ENCODE data around the gene BMP6.

The BMP6 gene

DNA sequence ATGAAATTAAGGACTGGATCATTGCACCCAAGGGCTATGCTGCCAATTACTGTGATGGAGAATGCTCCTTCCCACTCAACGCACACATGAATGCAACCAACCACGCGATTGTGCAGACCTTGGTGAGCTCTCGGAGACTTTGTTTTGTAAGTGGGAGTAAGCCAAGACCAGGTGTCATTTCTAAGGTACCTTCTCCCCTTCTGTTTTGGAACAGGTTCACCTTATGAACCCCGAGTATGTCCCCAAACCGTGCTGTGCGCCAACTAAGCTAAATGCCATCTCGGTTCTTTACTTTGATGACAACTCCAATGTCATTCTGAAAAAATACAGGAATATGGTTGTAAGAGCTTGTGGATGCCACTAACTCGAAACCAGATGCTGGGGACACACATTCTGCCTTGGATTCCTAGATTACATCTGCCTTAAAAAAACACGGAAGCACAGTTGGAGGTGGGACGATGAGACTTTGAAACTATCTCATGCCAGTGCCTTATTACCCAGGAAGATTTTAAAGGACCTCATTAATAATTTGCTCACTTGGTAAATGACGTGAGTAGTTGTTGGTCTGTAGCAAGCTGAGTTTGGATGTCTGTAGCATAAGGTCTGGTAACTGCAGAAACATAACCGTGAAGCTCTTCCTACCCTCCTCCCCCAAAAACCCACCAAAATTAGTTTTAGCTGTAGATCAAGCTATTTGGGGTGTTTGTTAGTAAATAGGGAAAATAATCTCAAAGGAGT, 154.2 kb downstream of the BMP6 start:
- no peak overlapping the region for H4K12ac ChIP-seq (ENCODE audit: low read depth, low read length)
- H3K79me1 ChIP-seq (ENCODE audit: low read length) = no peaks in the 10 kb centered on the region
- H3K4me2 ChIP-seq (ENCODE audit: low read length) = no peak overlapping the region
- no peak overlapping the region for H2AK5ac ChIP-seq (ENCODE audit: low read length)
- H3K4me1 ChIP-seq (ENCODE audit: control insufficient read depth in 1 of 2, insufficient read depth in 2 of 2, low read length in 2 of 2) = no peaks in the 10 kb centered on the region
- H2BK12ac ChIP-seq (ENCODE audit: low read length) = no peak overlapping the region
- WGBS (ENCODE audit: extremely low coverage, insufficient coverage, insufficient read length) = no CpG with 5 or more reads among the region's 13 CpGs
- H3K9me3 ChIP-seq (ENCODE audit: insufficient read depth, low read depth, low read length) = no peaks in the 10 kb centered on the region
- no peak overlapping the region for H2AFZ ChIP-seq (ENCODE audit: insufficient read depth, low read length, poor library complexity)
- DNase-seq = no peak
- no peak overlapping the region for H3K4ac ChIP-seq (ENCODE audit: low read depth, low read length)
- no peak overlapping the region for H4K91ac ChIP-seq (ENCODE audit: low read depth, low read length)
- no peaks in the 10 kb centered on the region for H3K79me2 ChIP-seq (ENCODE audit: control insufficient read depth, insufficient read depth, low read length, poor library complexity)
- H4K8ac ChIP-seq (ENCODE audit: low read depth, low read length) = no peak overlapping the region
- no peak overlapping the region for H3K18ac ChIP-seq (ENCODE audit: low read length)
- H3K27me3 ChIP-seq (ENCODE audit: insufficient read depth, low read length) = no peaks in the 10 kb centered on the region
- H3K9ac ChIP-seq (ENCODE audit: low read length) = no peak overlapping the region
- H3K23ac ChIP-seq (ENCODE audit: low read length) = no peak overlapping the region
- no peak overlapping the region for H3K4me3 ChIP-seq (ENCODE audit: low read depth, low read length)
- H2BK120ac ChIP-seq (ENCODE audit: insufficient read depth, low read length, poor library complexity) = no peak overlapping the region
- no peak overlapping the region for H3K14ac ChIP-seq (ENCODE audit: low read length)
- H3K36me3 ChIP-seq (ENCODE audit: control insufficient read depth in 1 of 2, insufficient read depth in 2 of 2, low read length in 2 of 2) = peaks cover 23 to 46% of the 10 kb centered on the region in 2 experiments
- no peak overlapping the region for H2BK5ac ChIP-seq (ENCODE audit: low read depth, low read length, poor library complexity)
- no peak overlapping the region for H3K27ac ChIP-seq (ENCODE audit: low read depth, low read length)

DNA sequence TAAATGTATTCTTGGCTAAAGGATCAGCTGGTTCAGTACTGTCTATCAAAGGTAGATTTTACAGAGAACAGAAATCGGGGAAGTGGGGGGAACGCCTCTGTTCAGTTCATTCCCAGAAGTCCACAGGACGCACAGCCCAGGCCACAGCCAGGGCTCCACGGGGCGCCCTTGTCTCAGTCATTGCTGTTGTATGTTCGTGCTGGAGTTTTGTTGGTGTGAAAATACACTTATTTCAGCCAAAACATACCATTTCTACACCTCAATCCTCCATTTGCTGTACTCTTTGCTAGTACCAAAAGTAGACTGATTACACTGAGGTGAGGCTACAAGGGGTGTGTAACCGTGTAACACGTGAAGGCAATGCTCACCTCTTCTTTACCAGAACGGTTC, 154.8 kb downstream of the BMP6 start:
- Histone ChIP-seq H2AFZ (ENCODE audit: insufficient read depth, low read length, poor library complexity) (no peak overlapping the region), H3K4me1 (ENCODE audit: control insufficient read depth in 1 of 2, insufficient read depth in 2 of 2, low read length in 2 of 2) (no peaks in the 10 kb centered on the region), H3K23ac (ENCODE audit: low read length) (no peak overlapping the region), H2BK12ac (ENCODE audit: low read length) (no peak overlapping the region), H2AK5ac (ENCODE audit: low read length) (no peak overlapping the region), H3K18ac (ENCODE audit: low read length) (no peak overlapping the region), H4K8ac (ENCODE audit: low read depth, low read length) (no peak overlapping the region), H3K36me3 (ENCODE audit: control insufficient read depth in 1 of 2, insufficient read depth in 2 of 2, low read length in 2 of 2) (peaks cover 23 to 49% of the 10 kb centered on the region in 2 experiments), H3K27me3 (ENCODE audit: insufficient read depth, low read length) (no peaks in the 10 kb centered on the region), H3K4me2 (ENCODE audit: low read length) (no peak overlapping the region), H3K27ac (ENCODE audit: low read depth, low read length) (no peak overlapping the region), H3K14ac (ENCODE audit: low read length) (no peak overlapping the region), H3K79me2 (ENCODE audit: control insufficient read depth, insufficient read depth, low read length, poor library complexity) (no peaks in the 10 kb centered on the region), H3K4me3 (ENCODE audit: low read depth, low read length) (no peak overlapping the region), H4K91ac (ENCODE audit: low read depth, low read length) (no peak overlapping the region), H2BK120ac (ENCODE audit: insufficient read depth, low read length, poor library complexity) (no peak overlapping the region), H2BK5ac (ENCODE audit: low read depth, low read length, poor library complexity) (no peak overlapping the region), H3K9me3 (ENCODE audit: insufficient read depth, low read depth, low read length) (no peaks in the 10 kb centered on the region), H3K9ac (ENCODE audit: low read length) (no peak overlapping the region), H3K4ac (ENCODE audit: low read depth, low read length) (no peak overlapping the region), H4K12ac (ENCODE audit: low read depth, low read length) (no peak overlapping the region), H3K79me1 (ENCODE audit: low read length) (no peaks in the 10 kb centered on the region)
- no peak for DNase-seq
- no CpG with 5 or more reads among the region's 9 CpGs for WGBS (ENCODE audit: extremely low coverage, insufficient coverage, insufficient read length)

DNA sequence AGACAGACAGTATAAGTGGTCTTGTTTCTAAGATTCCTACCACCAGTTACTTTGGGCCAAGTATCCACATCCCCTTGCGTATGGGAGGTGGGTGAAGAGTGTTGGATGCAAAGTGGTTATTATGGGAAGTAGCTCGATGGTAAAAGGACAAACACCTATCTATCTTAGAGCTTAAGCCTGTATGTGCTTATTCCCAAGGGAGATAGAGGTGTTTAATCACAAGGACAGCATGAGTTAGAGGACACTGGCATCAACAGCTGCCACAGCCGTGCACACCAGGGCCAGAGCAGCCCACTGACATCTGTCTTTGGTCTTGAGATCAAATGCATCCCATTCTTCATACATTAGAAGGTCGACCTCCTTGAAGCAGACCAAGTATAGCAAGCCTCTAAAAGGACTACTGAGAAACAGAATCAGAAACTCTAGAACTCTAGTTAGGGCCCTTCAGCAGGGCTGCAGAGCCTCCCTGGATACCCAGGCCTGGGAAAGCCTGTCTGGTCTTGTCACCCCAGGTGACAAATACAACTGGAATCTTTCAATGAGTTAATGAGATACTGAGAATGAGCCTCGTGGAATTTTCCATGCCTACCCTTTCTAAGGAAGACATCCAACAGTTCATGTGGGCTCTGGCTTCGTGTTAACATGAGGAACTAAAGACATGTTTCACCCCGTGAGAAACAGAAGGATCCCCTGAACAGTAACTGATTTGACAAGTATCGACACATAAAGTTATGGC, 156.0 kb downstream of the BMP6 start:
- H2BK120ac ChIP-seq (ENCODE audit: insufficient read depth, low read length, poor library complexity) = no peak overlapping the region
- H3K14ac ChIP-seq (ENCODE audit: low read length) = no peak overlapping the region
- no peak overlapping the region for H4K12ac ChIP-seq (ENCODE audit: low read depth, low read length)
- peak; percentile 56 to 85 for DNase-seq
- no peak overlapping the region for H2BK12ac ChIP-seq (ENCODE audit: low read length)
- peaks cover 29 to 59% of the 10 kb centered on the region in 2 experiments for H3K36me3 ChIP-seq (ENCODE audit: control insufficient read depth in 1 of 2, insufficient read depth in 2 of 2, low read length in 2 of 2)
- H3K79me2 ChIP-seq (ENCODE audit: control insufficient read depth, insufficient read depth, low read length, poor library complexity) = no peaks in the 10 kb centered on the region
- no peak overlapping the region for H3K4me3 ChIP-seq (ENCODE audit: low read depth, low read length)
- no peak overlapping the region for H3K4me2 ChIP-seq (ENCODE audit: low read length)
- H3K18ac ChIP-seq (ENCODE audit: low read length) = no peak overlapping the region
- H4K91ac ChIP-seq (ENCODE audit: low read depth, low read length) = no peak overlapping the region
- no peak overlapping the region for H2BK5ac ChIP-seq (ENCODE audit: low read depth, low read length, poor library complexity)
- H4K8ac ChIP-seq (ENCODE audit: low read depth, low read length) = no peak overlapping the region
- H2AFZ ChIP-seq (ENCODE audit: insufficient read depth, low read length, poor library complexity) = no peak overlapping the region
- H2AK5ac ChIP-seq (ENCODE audit: low read length) = no peak overlapping the region
- no peaks in the 10 kb centered on the region for H3K79me1 ChIP-seq (ENCODE audit: low read length)
- no peak overlapping the region for H3K27ac ChIP-seq (ENCODE audit: low read depth, low read length)
- no peak overlapping the region for H3K23ac ChIP-seq (ENCODE audit: low read length)
- H3K9me3 ChIP-seq (ENCODE audit: insufficient read depth, low read depth, low read length) = no peaks in the 10 kb centered on the region
- H3K27me3 ChIP-seq (ENCODE audit: insufficient read depth, low read length) = no peaks in the 10 kb centered on the region
- no CpG with 5 or more reads among the region's 8 CpGs for WGBS (ENCODE audit: extremely low coverage, insufficient coverage, insufficient read length)
- H3K9ac ChIP-seq (ENCODE audit: low read length) = no peak overlapping the region
- H3K4me1 ChIP-seq (ENCODE audit: control insufficient read depth in 1 of 2, insufficient read depth in 2 of 2, low read length in 2 of 2) = no peaks in the 10 kb centered on the region
- H3K4ac ChIP-seq (ENCODE audit: low read depth, low read length) = no peak overlapping the region

DNA sequence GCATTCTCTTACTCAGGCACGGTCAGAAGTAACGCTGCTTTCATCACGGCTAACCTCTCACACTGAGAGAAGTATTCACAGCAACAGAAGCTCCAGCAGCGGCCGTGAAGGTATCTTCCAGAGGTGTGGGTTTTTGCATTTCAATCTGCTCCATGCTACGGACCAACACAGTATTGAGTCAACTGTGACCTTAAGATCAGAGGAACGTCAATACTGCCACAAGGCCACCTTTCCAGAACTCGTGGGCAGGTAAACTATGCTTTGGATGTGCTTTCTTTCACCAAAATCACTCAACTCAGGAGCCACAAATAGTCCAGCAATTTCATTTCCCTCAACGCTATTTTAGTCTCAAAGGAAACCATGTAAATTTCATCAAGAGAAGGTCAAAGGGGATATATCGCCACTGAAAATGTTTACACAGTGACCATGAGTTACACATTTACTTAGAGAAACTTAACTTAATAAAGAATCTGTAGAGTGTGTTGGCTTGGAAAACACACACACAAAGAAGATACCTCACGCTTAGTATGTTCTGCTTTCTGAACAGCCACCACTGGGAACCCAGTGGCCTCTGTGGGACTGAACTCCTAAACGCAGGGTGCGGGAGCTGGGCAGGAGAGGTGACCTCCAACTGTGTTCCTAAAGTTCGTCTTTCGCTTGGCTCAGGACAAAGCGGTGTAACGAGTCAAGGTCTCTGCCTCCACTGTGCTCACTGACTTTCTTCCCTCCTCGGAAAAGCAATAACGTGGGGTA, 156.8 kb downstream of the BMP6 start:
- H3K4ac ChIP-seq (ENCODE audit: low read depth, low read length) = no peak overlapping the region
- no peak for DNase-seq
- H2AFZ ChIP-seq (ENCODE audit: insufficient read depth, low read length, poor library complexity) = no peak overlapping the region

More for the DNA sequence above, 156.8 kb downstream of the BMP6 start:
- Histone ChIP-seq H3K18ac (ENCODE audit: low read length) (no peak overlapping the region), H3K27ac (ENCODE audit: low read depth, low read length) (no peak overlapping the region), H2AK5ac (ENCODE audit: low read length) (no peak overlapping the region), H3K4me2 (ENCODE audit: low read length) (no peak overlapping the region), H3K9ac (ENCODE audit: low read length) (no peak overlapping the region), H4K8ac (ENCODE audit: low read depth, low read length) (no peak overlapping the region), H2BK12ac (ENCODE audit: low read length) (no peak overlapping the region), H3K36me3 (ENCODE audit: control insufficient read depth in 1 of 2, insufficient read depth in 2 of 2, low read length in 2 of 2) (peaks cover 36 to 67% of the 10 kb centered on the region in 2 experiments), H3K79me1 (ENCODE audit: low read length) (no peaks in the 10 kb centered on the region), H2BK120ac (ENCODE audit: insufficient read depth, low read length, poor library complexity) (no peak overlapping the region), H3K4me1 (ENCODE audit: control insufficient read depth in 1 of 2, insufficient read depth in 2 of 2, low read length in 2 of 2) (no peaks in the 10 kb centered on the region), H3K14ac (ENCODE audit: low read length) (no peak overlapping the region), H3K9me3 (ENCODE audit: insufficient read depth, low read depth, low read length) (no peaks in the 10 kb centered on the region), H3K27me3 (ENCODE audit: insufficient read depth, low read length) (no peaks in the 10 kb centered on the region), H4K12ac (ENCODE audit: low read depth, low read length) (no peak overlapping the region), H2BK5ac (ENCODE audit: low read depth, low read length, poor library complexity) (no peak overlapping the region), H3K23ac (ENCODE audit: low read length) (no peak overlapping the region), H3K4me3 (ENCODE audit: low read depth, low read length) (no peak overlapping the region), H3K79me2 (ENCODE audit: control insufficient read depth, insufficient read depth, low read length, poor library complexity) (no peaks in the 10 kb centered on the region), H4K91ac (ENCODE audit: low read depth, low read length) (no peak overlapping the region)
- whole genome bisulfite sequencing (ENCODE audit: extremely low coverage, insufficient coverage, insufficient read length) = no CpG with 5 or more reads among the region's 19 CpGs

Measured in trophoblast cell (in vitro differentiated cells and primary cell).